Activated CD4-positive, alpha-beta T cell treated with anti-CD3 and anti-CD28 coated beads, Interleukin-2, amount 10 ng/mL, durations not matched to agents 7 days and 5 days (primary cell): ENCODE results near the gene SLC9B2. TPM values are rescaled to one million over a fixed set of nuclear protein-coding genes. Genes with fewer than 3 reads are reported as not detected.

ENCODE experiments used
- CTCF ChIA-PET: fragments of 350-600 bp; sonication (Branson Sonifier 250); formaldehyde crosslinking; loops from one replicate; lab custom pipeline; 2021; ENCODE audit warnings: antibody characterized with exemption; lab: Charles Lee
- POLR2A ChIA-PET: fragments of 350-600 bp; sonication (Branson Sonifier 250); formaldehyde crosslinking; loops from one replicate; lab custom pipeline; 2021; ENCODE audit warnings: antibody characterized with exemption; lab: Charles Lee
- DNase-seq: peaks from one replicate; pipeline ENCODE4 v3.0.0-alpha.2; 2020
- H3K27ac Mint-ChIP-seq: one replicate; pipeline ENCODE4 v1.8.0; 2021; ENCODE audit warnings: mild to moderate bottlenecking, moderate library complexity, mixed read lengths
- H3K27me3 Mint-ChIP-seq: one replicate; pipeline ENCODE4 v1.8.0; 2021; ENCODE audit warnings: mixed read lengths
- H3K36me3 Mint-ChIP-seq: one replicate; pipeline ENCODE4 v1.8.0; 2021; ENCODE audit warnings: low read depth, mixed read lengths
- H3K4me1 Mint-ChIP-seq: one replicate; pipeline ENCODE4 v1.8.0; 2021; ENCODE audit warnings: mixed read lengths
- H3K4me3 Mint-ChIP-seq: one replicate; pipeline ENCODE4 v1.8.0; 2021; ENCODE audit warnings: mild to moderate bottlenecking, moderate library complexity, mixed read lengths
- H3K9me3 Mint-ChIP-seq: one replicate; pipeline ENCODE4 v1.8.0; 2021; ENCODE audit warnings: mixed read lengths
- total RNA-seq, 2 experiments: library from RNA; stranded (reverse); gene quantifications; one replicate each; pipeline ENCODE4 v1.2.3, GENCODE V29; 2021

The SLC9B2 gene
- total RNA-seq, 2 experiments from 2014 or later, result 17.9 to 19.9 TPM

DNA sequence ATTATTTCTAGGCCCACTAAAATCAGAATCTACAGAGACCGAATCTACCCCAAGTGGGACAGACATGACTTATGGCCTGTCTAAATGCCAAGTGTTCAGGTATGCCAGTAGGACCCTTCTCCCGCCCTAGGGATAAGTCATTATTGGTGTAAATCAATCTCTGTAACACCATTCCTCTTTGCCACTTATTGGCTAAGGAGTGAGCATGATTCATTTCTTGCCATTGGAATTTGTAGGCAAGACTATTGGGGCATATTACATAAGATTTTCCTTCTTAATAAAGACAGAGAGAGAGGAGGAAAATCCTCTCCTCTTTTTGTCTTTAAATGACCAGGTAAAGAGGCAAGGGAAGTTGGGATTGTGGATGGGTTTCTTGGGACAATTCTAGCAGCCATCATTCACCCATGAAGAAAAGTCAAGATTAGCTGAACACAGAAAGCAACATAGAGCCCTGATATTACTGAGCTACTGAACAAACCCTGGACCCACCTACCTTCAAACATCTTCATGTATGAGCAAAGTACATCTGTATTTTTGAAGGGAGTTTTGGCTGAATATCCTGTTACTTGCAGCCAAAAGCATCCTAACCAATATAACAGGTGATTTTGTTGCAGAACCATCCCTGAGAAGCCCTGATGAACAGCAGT, 2.6 kb downstream of the SLC9B2 start:
- Mint-ChIP-seq H3K4me1 (peaks cover 40% of the 10 kb centered on the region), H3K27me3 (no peaks in the 10 kb centered on the region), H3K9me3 (no peaks in the 10 kb centered on the region), H3K27ac (no peak overlapping the region), H3K4me3 (peak overlapping the region; percentile 85), H3K36me3 (peaks cover 27% of the 10 kb centered on the region)
- POLR2A ChIA-PET, result no interaction called here
- CTCF ChIA-PET, result no interaction called here
- DNase-seq, result no peak

DNA sequence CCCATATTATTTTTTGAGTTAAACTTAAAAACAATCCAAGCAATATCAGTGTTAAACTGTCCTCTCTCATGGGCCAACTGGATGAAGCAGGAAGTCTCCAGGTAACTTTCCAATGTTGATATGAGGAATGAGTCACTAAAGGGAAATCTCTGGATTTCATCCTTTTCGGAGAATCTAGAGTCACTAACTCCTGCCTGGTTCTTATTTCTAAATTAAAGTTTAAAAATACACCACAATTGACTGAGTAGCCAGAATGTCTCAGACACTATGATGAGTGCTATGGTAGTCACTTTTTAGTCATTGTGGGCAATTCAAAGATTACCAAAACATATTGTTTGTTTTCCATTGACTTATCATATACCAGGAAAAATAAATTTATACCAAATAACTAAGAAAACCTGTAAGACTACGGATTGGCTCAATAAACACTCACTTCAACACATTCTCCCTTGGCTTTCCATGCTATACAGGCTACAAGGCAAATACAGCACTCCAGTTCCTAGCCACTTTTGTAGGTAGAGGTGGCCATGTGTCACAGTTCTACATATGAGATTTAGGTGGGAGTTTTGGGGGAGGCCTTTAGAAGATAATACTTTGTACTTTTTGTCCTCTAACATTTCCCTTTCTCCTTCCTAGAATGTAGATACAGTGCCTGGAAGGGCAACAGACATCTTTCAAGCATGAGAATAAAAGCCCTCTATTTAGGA, 8.6 kb downstream of the SLC9B2 start:
- no peak overlapping the region for H3K4me3 Mint-ChIP-seq
- no peaks in the 10 kb centered on the region for H3K9me3 Mint-ChIP-seq
- H3K4me1 Mint-ChIP-seq, result peaks cover 1% of the 10 kb centered on the region
- H3K27ac Mint-ChIP-seq, result no peak overlapping the region
- H3K36me3 Mint-ChIP-seq, result peaks cover 43% of the 10 kb centered on the region
- ChIA-PET CTCF (no interaction called here), POLR2A (no interaction called here)
- no peaks in the 10 kb centered on the region for H3K27me3 Mint-ChIP-seq
- DNase-seq, result no peak

DNA sequence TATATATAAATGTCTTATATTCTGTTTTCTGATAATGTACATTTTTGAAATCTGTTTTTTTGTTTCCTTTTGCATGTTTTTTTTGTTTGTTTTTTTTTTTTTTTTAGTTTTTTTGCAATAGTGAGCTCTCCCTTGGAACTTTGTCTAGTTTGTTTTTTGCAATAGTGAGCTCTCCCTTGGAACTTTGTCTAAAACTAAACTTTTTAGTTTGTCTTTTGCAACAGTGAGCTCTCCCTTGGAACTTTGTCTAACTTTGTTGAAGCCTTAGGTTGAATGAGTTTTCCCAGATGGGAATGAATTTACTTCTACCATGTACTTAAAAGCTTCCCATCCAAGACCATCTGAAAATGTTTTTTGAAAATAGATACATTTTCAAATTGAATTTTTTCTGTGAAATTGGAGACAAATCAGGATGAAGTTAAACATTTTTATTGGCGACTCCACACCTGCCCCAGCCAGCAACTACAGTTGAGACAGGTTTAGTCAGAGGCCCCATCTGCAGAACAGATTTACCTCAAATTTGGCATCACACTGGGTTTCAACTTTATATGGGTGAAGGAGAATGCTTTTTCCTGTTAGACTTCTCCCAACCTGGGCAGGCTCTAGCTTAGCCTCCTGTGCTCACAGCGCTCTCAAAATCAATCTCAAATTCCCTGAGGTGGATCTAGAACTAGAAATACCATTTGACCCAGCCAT, 16.0 kb downstream of the SLC9B2 start:
- no peaks in the 10 kb centered on the region for H3K9me3 Mint-ChIP-seq
- no peak overlapping the region for H3K4me3 Mint-ChIP-seq
- H3K27ac Mint-ChIP-seq, result no peak overlapping the region
- H3K27me3 Mint-ChIP-seq, result no peaks in the 10 kb centered on the region
- ChIA-PET CTCF (interaction anchor here (0.7 kb wide), 2 partner anchors 16 to 536 kb away, joined by 3 to 5 read pairs; partner anchors contain the start of gene SLC9B2), POLR2A (no interaction called here)
- peaks cover 2% of the 10 kb centered on the region for H3K4me1 Mint-ChIP-seq
- peaks cover 46% of the 10 kb centered on the region for H3K36me3 Mint-ChIP-seq
- no peak for DNase-seq

DNA sequence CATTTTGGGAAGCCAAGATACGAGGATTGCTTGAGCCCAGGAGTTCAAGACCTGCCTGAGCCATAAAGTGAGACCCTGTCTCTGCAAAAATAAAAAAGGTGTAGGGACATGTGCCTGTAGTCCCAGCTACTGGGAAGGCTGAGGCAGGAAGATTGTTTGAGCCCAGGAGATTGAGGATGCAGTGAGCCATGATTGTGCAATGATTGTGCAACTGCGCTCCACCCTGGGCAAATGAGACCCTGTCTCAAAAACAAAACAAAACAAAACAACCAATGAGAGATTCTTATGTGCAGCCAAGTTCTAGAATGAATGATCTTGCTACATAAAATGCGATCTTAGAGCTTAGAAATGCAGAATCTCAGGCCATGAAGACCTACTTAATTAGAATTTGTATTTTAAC, 22.5 kb downstream of the SLC9B2 start:
- no peak overlapping the region for H3K4me3 Mint-ChIP-seq
- no peak overlapping the region for H3K27ac Mint-ChIP-seq
- H3K36me3 Mint-ChIP-seq, result peaks cover 17% of the 10 kb centered on the region
- POLR2A ChIA-PET, result no interaction called here
- CTCF ChIA-PET, result no interaction called here
- peaks cover 2% of the 10 kb centered on the region for H3K9me3 Mint-ChIP-seq
- no peak for DNase-seq
- H3K4me1 Mint-ChIP-seq, result peaks cover 4% of the 10 kb centered on the region
- H3K27me3 Mint-ChIP-seq, result no peaks in the 10 kb centered on the region

DNA sequence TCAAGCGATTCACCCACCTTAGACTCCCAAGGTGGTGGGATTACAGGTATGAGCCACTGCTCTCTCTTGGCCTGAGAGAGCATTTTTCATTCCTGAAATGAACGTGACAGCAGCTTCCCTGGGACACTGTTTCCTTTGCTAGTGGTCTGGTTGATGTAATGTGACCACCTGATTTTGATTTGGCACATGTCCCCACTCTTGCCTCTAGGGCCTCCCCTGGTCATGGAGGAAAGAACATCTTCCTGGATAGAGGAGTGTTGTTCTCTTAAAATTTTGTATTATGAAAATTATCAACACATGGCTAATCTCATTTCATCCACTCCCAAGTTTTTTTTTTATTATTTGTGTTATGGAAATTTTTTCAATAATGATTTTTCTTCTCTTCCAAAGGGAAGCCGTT, 23.8 kb downstream of the SLC9B2 start:
- POLR2A ChIA-PET, result no interaction called here
- no peaks in the 10 kb centered on the region for H3K27me3 Mint-ChIP-seq
- peaks cover 2% of the 10 kb centered on the region for H3K9me3 Mint-ChIP-seq
- H3K27ac Mint-ChIP-seq, result no peak overlapping the region
- CTCF ChIA-PET, result interaction anchor here (0.8 to 1.2 kb wide), 2 partner anchors 24 to 612 kb away, joined by 3 to 4 read pairs; partner anchors contain the start of gene SLC9B2
- DNase-seq, result no peak
- H3K36me3 Mint-ChIP-seq, result peaks cover 22% of the 10 kb centered on the region
- H3K4me3 Mint-ChIP-seq, result no peak overlapping the region
- H3K4me1 Mint-ChIP-seq, result peaks cover 4% of the 10 kb centered on the region

DNA sequence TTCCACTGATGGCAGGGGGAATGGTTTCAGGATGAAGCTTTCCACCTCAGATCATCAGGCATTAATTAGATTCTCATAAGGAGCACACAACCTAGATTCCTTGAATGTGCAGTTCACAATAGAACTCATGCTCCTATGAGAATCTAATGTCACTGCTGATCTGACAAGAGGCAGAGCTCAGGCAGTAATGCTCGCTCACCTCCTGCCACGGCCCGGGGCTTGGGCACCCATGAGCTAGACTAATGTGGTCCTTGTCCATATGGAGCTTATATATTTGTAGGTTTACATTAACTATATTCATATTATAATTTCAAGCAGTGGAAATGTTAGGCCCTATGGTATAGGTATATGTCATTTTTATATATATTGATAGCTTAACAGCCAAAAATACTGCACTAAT, 24.4 kb downstream of the SLC9B2 start:
- ChIA-PET CTCF (interaction anchor here (0.6 to 1.2 kb wide), 4 partner anchors 25 to 611 kb away, joined by 3 to 4 read pairs (median 3); partner anchors contain the start of gene SLC9B2), POLR2A (no interaction called here)
- no peak overlapping the region for H3K4me3 Mint-ChIP-seq
- peaks cover 4% of the 10 kb centered on the region for H3K4me1 Mint-ChIP-seq
- peaks cover 2% of the 10 kb centered on the region for H3K9me3 Mint-ChIP-seq
- no peak overlapping the region for H3K27ac Mint-ChIP-seq
- H3K36me3 Mint-ChIP-seq, result peaks cover 28% of the 10 kb centered on the region
- no peaks in the 10 kb centered on the region for H3K27me3 Mint-ChIP-seq
- no peak for DNase-seq

DNA sequence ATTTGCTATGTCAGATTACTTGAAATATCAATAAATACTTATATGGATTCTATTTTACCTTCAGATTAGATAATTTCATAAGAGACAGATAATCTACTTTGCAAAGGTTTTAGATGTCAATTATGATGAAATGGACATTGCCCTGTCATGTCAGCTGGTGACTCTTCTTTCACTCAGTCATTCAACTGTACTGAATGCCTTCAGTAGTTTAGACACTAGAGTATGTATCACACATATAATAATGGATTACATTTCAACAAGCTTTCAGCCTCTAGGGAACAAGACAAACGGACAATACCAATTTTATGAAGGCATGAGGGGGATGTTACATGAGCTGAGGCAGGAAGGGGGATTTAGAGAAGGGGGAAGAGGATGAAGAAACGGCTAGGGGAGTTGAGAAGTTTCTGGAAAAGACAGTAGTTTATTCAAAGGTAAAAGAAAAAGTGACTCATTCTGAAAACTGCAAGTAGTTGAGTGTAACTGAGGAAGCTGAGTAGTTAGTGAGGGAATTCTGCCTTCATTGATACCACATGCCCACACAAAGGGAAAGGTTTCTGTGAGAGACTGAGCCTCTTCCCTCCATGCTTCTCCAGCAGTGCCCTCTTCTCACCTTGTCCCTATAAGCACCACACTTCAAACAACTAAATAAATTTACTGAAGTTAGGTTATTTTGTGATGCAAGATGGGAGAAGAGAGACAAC, 25.7 kb downstream of the SLC9B2 start:
- POLR2A ChIA-PET, result no interaction called here
- H3K4me3 Mint-ChIP-seq, result no peak overlapping the region
- peaks cover 31% of the 10 kb centered on the region for H3K36me3 Mint-ChIP-seq
- peaks cover 2% of the 10 kb centered on the region for H3K9me3 Mint-ChIP-seq
- CTCF ChIA-PET, result no interaction called here
- H3K4me1 Mint-ChIP-seq, result peaks cover 7% of the 10 kb centered on the region
- H3K27ac Mint-ChIP-seq, result peak overlapping the region; percentile 28
- no peak for DNase-seq
- no peaks in the 10 kb centered on the region for H3K27me3 Mint-ChIP-seq

DNA sequence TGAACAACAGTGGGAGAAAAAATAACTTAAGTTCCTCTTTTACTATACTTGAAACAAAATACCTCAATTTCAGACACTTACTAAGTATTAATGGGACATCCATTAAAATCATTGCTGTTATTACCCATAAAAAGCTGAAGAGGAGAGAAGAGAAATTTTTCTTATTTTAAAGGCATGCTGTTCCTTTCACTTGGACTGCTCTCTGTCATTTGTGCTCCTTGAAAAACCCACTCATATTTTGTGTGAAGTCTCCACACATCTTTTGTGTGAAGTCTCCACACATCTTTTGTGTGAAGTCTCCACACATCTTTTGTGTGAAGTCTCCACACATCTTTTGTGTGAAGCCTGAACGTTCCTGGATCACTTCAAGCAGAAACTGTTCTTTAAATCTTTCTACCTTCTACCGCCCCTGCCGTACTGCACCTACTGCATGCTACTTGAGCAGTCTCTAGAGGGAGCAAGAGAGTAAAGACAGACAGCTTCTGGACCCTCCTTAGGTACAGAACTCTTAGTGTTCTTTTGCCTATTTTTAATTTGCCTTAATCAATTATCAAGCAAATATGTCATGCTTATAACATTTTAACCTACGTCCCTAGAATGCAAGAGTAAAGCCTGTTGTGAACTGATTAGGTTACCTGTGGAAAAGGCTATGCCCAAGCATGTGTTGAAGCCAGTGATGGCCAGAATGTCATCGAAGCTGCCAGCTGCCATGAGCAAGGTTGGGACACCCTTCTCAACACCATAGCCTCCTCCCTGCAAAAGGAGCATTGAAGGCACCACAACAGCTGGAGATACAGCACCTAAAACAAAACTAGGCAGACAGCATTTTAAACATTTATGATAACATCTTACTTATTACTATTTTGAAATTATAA, 29.9 kb downstream of the SLC9B2 start:
- CTCF ChIA-PET, result interaction anchor here (1.1 to 2.2 kb wide), 5 partner anchors 9 to 56 kb away, joined by 3 to 6 read pairs (median 5); no protein-coding TSS in a partner anchor
- Mint-ChIP-seq H3K27me3 (no peaks in the 10 kb centered on the region), H3K4me3 (no peak overlapping the region), H3K4me1 (peaks cover 7% of the 10 kb centered on the region), H3K27ac (no peak overlapping the region), H3K9me3 (no peaks in the 10 kb centered on the region), H3K36me3 (peaks cover 41% of the 10 kb centered on the region)
- DNase-seq, result peak; percentile 52
- POLR2A ChIA-PET, result no interaction called here

DNA sequence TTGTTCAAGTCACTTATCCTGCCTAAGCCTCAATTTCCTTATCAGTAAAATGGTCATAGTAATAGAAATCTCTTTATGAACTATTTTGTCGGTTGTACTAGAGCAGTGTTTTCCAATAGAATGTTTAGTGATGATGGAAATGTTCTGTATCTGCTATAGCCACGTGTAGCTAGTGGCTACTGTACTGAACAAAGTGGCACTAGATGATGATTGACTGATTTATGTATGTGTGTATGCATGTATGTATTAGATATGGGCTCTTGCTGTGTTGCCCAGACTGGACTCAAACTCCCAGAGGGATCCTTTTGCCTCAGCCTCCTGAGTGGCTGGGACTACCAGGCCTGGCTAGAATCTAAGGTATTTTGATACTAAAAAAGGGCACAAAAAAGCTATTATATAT, 32.4 kb downstream of the SLC9B2 start:
- peaks cover 40% of the 10 kb centered on the region for H3K36me3 Mint-ChIP-seq
- POLR2A ChIA-PET, result no interaction called here
- CTCF ChIA-PET, result interaction anchor here (0.6 to 1.1 kb wide), 3 partner anchors 14 to 121 kb away, joined by 3 read pairs; no protein-coding TSS in a partner anchor

DNA sequence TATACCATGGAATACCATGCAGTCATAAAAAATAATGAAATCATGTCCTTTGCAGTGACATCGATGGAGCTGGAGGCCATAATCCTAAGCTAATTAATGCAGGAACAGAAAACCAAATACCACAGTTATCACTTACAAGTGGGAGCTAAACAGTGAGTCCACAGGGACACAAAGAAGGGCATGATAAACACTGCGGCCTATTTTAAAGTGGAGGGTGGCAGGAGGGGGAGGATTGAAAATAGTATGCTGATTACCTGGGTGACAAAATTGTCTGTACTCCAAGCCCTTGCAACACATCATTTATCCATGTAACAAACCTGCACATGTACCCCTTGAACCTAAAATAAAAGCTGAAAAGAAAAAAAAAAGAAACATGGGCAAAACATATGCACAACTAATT, 40.4 kb downstream of the SLC9B2 start:
- H3K27me3 Mint-ChIP-seq, result no peaks in the 10 kb centered on the region
- peak overlapping the region; percentile 58 for H3K27ac Mint-ChIP-seq
- no peaks in the 10 kb centered on the region for H3K9me3 Mint-ChIP-seq
- no peak for DNase-seq
- POLR2A ChIA-PET, result no interaction called here
- no peak overlapping the region for H3K4me3 Mint-ChIP-seq
- H3K4me1 Mint-ChIP-seq, result peaks cover 20% of the 10 kb centered on the region
- CTCF ChIA-PET, result interaction anchor here (0.6 to 2.1 kb wide), 2 partner anchors 10 to 393 kb away, joined by 3 to 6 read pairs; no protein-coding TSS in a partner anchor
- peaks cover 17% of the 10 kb centered on the region for H3K36me3 Mint-ChIP-seq

More for the DNA sequence above, 32.4 kb downstream of the SLC9B2 start:
- no peak overlapping the region for H3K4me3 Mint-ChIP-seq
- H3K27ac Mint-ChIP-seq, result no peak overlapping the region
- H3K27me3 Mint-ChIP-seq, result no peaks in the 10 kb centered on the region
- peaks cover 2% of the 10 kb centered on the region for H3K4me1 Mint-ChIP-seq
- H3K9me3 Mint-ChIP-seq, result no peaks in the 10 kb centered on the region
- no peak for DNase-seq

DNA sequence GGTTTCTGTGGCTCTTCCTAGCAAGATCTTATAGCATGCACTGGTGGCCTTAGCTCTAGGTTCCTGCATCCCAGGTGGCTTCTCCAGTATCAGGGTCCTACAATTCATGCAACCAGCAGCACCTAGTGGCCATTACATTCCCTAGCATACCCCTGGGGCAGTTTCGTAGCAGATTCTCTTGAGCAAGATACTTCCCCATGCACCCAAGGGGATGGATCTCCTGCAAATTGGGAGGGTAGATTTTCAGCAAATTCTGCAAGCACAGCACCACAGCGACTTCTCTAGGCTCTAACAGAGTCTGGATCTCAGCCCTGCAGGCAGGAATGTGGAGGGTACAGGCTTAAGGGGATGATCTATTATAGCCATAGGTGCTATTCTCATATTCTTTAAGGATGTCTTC, 44.0 kb downstream of the SLC9B2 start:
- peak; percentile 16 for DNase-seq
- no peaks in the 10 kb centered on the region for H3K9me3 Mint-ChIP-seq
- peaks cover 19% of the 10 kb centered on the region for H3K36me3 Mint-ChIP-seq
- CTCF ChIA-PET, result interaction anchor here (1.2 kb wide), 1 partner anchor 12 kb away, joined by 3 read pairs; no protein-coding TSS in a partner anchor
- H3K27me3 Mint-ChIP-seq, result no peaks in the 10 kb centered on the region
- no peak overlapping the region for H3K27ac Mint-ChIP-seq
- POLR2A ChIA-PET, result no interaction called here
- H3K4me1 Mint-ChIP-seq, result peaks cover 20% of the 10 kb centered on the region
- no peak overlapping the region for H3K4me3 Mint-ChIP-seq

DNA sequence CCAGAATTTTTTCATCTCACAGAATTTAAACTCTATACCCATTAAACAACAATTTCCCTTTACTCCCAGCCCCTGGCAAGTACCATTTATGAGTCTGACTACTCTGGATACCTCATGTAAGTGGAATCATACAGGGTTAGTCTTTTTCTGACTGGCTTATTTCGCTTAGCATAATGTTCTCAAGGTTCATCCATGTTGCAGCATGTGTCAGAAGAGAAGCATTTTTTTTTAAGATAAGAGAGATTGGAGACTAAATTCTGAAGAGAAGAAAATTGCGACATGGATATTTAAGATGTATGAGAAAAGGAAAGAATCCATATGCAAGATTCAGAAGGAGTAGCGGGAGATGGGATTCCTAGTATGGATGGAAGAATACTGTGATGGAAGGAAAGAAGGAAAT, 45.8 kb downstream of the SLC9B2 start:
- no peak for DNase-seq
- Mint-ChIP-seq H3K4me3 (no peak overlapping the region), H3K9me3 (no peaks in the 10 kb centered on the region), H3K36me3 (peaks cover 14% of the 10 kb centered on the region), H3K27me3 (no peaks in the 10 kb centered on the region), H3K4me1 (peaks cover 20% of the 10 kb centered on the region), H3K27ac (no peak overlapping the region)
- ChIA-PET POLR2A (no interaction called here), CTCF (no interaction called here)
